Activated naive CD4-positive, alpha-beta T cell treated with anti-CD3 and anti-CD28 coated beads, Interleukin-2, amount 10 ng/mL, durations not matched to agents 7 days and 5 days (primary cell): ENCODE measurements around the gene TIPRL.
"Not testable (repeated sequence)": the region's sequence is repeated elsewhere in the genome, so short reads cannot be mapped to it uniquely, and the experiment has no call there.

ENCODE experiments used
- CTCF ChIA-PET: fragments of 350-600 bp; sonication (Branson Sonifier 250); formaldehyde crosslinking; loops from one replicate; lab custom pipeline; 2021; ENCODE audit warnings: antibody characterized with exemption; lab: Charles Lee
- DNase-seq: peaks from one replicate; pipeline ENCODE4 v3.0.0-alpha.2; 2020
- H3K27ac Mint-ChIP-seq: one replicate; pipeline ENCODE4 v1.8.0; 2021; ENCODE audit warnings: mild to moderate bottlenecking, moderate library complexity, mixed read lengths
- H3K27me3 Mint-ChIP-seq: one replicate; pipeline ENCODE4 v1.8.0; 2021; ENCODE audit warnings: mild to moderate bottlenecking, mixed read lengths
- H3K36me3 Mint-ChIP-seq: one replicate; pipeline ENCODE4 v1.8.0; 2021; ENCODE audit warnings: mixed read lengths
- H3K4me1 Mint-ChIP-seq: one replicate; pipeline ENCODE4 v1.8.0; 2021; ENCODE audit warnings: mixed read lengths
- H3K4me3 Mint-ChIP-seq: one replicate; pipeline ENCODE4 v1.8.0; 2021; ENCODE audit warnings: mild to moderate bottlenecking, moderate library complexity, mixed read lengths
- H3K9me3 Mint-ChIP-seq: one replicate; pipeline ENCODE4 v1.8.0; 2021; ENCODE audit warnings: mixed read lengths

The TIPRL gene

GRCh38 chr1:168146160-168146539, 32.6 kb upstream of the TIPRL start:
- Mint-ChIP-seq H3K4me3 (no peak overlapping the region), H3K27ac (no peak overlapping the region), H3K9me3 (no peaks in the 10 kb centered on the region), H3K36me3 (no peaks in the 10 kb centered on the region), H3K4me1 (peaks cover 13% of the 10 kb centered on the region), H3K27me3 (peaks cover 35% of the 10 kb centered on the region)
- no peak for DNase-seq
- CTCF ChIA-PET: interaction anchor here (0.9 to 1.3 kb wide), 7 partner anchors 14 to 58 kb away, joined by 3 read pairs; no protein-coding TSS in a partner anchor

GRCh38 chr1:168146626-168147025, 32.1 kb upstream of the TIPRL start:
- Mint-ChIP-seq H3K36me3 (no peaks in the 10 kb centered on the region), H3K9me3 (no peaks in the 10 kb centered on the region), H3K27ac (no peak overlapping the region), H3K4me1 (peaks cover 13% of the 10 kb centered on the region), H3K27me3 (peaks cover 33% of the 10 kb centered on the region), H3K4me3 (no peak overlapping the region)
- CTCF ChIA-PET: interaction anchor here (1.3 kb wide), 1 partner anchor 19 kb away, joined by 3 read pairs; no protein-coding TSS in a partner anchor
- DNase-seq: no peak

DNA sequence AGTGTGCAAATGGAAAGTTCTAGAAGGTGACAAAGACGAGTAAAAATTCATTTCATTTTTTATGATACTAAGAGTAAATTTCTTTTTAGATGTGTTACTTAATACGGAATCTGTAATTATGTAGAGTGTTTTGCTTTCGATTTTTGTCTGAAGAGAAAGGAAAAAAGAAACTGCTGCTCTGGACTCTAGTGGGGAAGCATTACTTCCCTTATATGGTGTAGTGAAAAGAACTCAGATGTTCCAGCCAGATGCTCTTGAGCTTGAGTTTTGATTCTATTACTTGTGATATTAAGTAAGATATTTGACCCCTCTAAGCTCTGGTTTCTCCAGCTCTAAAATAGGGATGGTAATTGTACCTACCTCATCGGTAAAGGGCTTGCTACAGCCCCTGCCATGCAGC, 29.8 kb upstream of the TIPRL start:
- Mint-ChIP-seq H3K27ac (no peak overlapping the region), H3K4me3 (no peak overlapping the region), H3K4me1 (peaks cover 13% of the 10 kb centered on the region), H3K36me3 (no peaks in the 10 kb centered on the region), H3K9me3 (no peaks in the 10 kb centered on the region), H3K27me3 (peaks cover 17% of the 10 kb centered on the region)
- no peak for DNase-seq
- CTCF ChIA-PET: no interaction called here

DNA sequence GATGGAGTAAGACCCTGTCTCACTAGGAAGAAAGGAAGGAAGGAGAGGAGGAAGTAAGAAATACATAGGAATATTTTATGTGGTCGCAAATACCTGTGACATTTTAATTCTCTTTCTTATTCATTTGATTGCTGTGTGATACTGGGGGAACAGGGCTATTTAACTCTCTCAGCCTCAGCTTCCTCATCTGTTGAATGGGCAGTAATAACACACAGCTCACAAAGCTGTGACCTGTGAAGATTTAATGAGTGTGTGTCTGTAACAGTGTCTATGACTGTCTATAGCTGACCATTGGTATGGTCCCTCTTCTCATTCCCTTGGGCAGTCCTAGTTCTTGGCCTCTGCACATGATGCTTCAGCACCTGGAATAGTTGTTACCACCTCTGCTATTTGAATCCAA, 28.5 kb upstream of the TIPRL start:
- DNase-seq: no peak
- Mint-ChIP-seq H3K27ac (no peak overlapping the region), H3K4me1 (peaks cover 10% of the 10 kb centered on the region), H3K36me3 (no peaks in the 10 kb centered on the region), H3K27me3 (peaks cover 14% of the 10 kb centered on the region), H3K4me3 (no peak overlapping the region), H3K9me3 (no peaks in the 10 kb centered on the region)
- CTCF ChIA-PET: no interaction called here

GRCh38 chr1:168151935-168152334, 26.8 kb upstream of the TIPRL start:
- peaks cover 8% of the 10 kb centered on the region for H3K27me3 Mint-ChIP-seq
- CTCF ChIA-PET: no interaction called here
- H3K4me1 Mint-ChIP-seq: peaks cover 6% of the 10 kb centered on the region
- no peaks in the 10 kb centered on the region for H3K9me3 Mint-ChIP-seq
- no peaks in the 10 kb centered on the region for H3K36me3 Mint-ChIP-seq
- no peak for DNase-seq
- no peak overlapping the region for H3K27ac Mint-ChIP-seq
- no peak overlapping the region for H3K4me3 Mint-ChIP-seq

GRCh38 chr1:168154707-168155106, 24.1 kb upstream of the TIPRL start:
- H3K36me3 Mint-ChIP-seq, CTCF ChIA-PET, H3K4me1 Mint-ChIP-seq, DNase-seq, H3K4me3 Mint-ChIP-seq, H3K27ac Mint-ChIP-seq: not testable (repeated sequence)
- H3K27me3 Mint-ChIP-seq: peaks cover 15% of the 10 kb centered on the region
- peaks cover 12% of the 10 kb centered on the region for H3K9me3 Mint-ChIP-seq

- H3K4me3 Mint-ChIP-seq: no peak overlapping the region
- H3K4me1 Mint-ChIP-seq: no peaks in the 10 kb centered on the region
- DNase-seq: no peak
- peaks cover 2% of the 10 kb centered on the region for H3K36me3 Mint-ChIP-seq
- peaks cover 19% of the 10 kb centered on the region for H3K9me3 Mint-ChIP-seq
- peaks cover 20% of the 10 kb centered on the region for H3K27me3 Mint-ChIP-seq
- H3K27ac Mint-ChIP-seq: no peak overlapping the region
- CTCF ChIA-PET: no interaction called here
Observed at GRCh38 chr1:168155910-168156309, 22.9 kb upstream of the TIPRL start.

DNA sequence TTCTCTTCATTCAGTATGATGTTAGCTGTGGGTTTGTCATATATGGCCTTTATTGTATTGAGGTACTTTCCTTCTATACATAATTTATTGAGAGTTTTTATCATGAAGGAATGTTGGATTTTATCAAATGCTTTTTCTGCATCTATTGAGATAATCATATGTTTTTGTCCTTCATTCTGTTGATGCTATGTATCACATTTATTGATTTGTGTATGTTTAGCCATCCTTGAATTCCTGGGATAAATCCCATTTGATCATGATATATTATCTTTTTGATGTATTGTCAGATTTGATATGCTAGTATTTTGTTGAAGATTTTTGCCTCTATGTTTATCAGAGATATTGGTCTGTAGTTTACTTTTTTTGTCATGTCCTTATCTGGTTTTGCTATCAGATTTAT, 21.1 kb upstream of the TIPRL start:
- CTCF ChIA-PET: no interaction called here
- Mint-ChIP-seq H3K27me3 (peaks cover 31% of the 10 kb centered on the region), H3K27ac (no peak overlapping the region), H3K4me3 (no peak overlapping the region), H3K9me3 (peaks cover 19% of the 10 kb centered on the region), H3K4me1 (no peaks in the 10 kb centered on the region), H3K36me3 (peaks cover 2% of the 10 kb centered on the region)
- DNase-seq: no peak

GRCh38 chr1:168159251-168159650, 19.5 kb upstream of the TIPRL start:
- Mint-ChIP-seq H3K36me3 (peaks cover 2% of the 10 kb centered on the region), H3K4me1 (no peaks in the 10 kb centered on the region), H3K4me3 (no peak overlapping the region), H3K27ac (no peak overlapping the region), H3K9me3 (peaks cover 19% of the 10 kb centered on the region), H3K27me3 (peaks cover 28% of the 10 kb centered on the region)
- DNase-seq: no peak
- CTCF ChIA-PET: interaction anchor here (1.1 to 1.4 kb wide), 2 partner anchors 9 to 14 kb away, joined by 3 read pairs; no protein-coding TSS in a partner anchor

DNA sequence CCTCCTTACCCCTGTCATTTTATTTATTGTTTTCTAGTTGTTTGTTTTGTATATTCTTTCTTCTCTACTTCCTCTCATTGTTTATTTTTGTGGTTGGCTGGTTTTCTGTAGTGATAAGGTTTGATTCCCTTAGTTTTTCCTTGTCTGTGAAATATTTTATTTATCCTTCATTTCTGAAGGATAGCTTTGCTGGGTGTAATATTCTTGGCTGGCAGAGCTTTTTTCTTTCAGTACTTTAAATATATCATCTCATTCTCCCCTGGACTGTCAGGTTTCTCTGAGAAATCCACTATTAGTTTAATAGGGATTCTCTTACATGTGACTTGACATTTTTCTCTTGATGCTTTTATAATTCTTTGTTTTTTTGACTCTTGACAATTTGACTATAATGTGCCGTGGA, 18.8 kb upstream of the TIPRL start:
- H3K36me3 Mint-ChIP-seq: peaks cover 2% of the 10 kb centered on the region
- H3K4me1 Mint-ChIP-seq: no peaks in the 10 kb centered on the region
- peaks cover 29% of the 10 kb centered on the region for H3K27me3 Mint-ChIP-seq
- no peak overlapping the region for H3K4me3 Mint-ChIP-seq
- no peak overlapping the region for H3K27ac Mint-ChIP-seq
- DNase-seq: no peak
- CTCF ChIA-PET: interaction anchor here (1.1 to 1.4 kb wide), 2 partner anchors 8 to 14 kb away, joined by 3 read pairs; no protein-coding TSS in a partner anchor
- peaks cover 19% of the 10 kb centered on the region for H3K9me3 Mint-ChIP-seq

DNA sequence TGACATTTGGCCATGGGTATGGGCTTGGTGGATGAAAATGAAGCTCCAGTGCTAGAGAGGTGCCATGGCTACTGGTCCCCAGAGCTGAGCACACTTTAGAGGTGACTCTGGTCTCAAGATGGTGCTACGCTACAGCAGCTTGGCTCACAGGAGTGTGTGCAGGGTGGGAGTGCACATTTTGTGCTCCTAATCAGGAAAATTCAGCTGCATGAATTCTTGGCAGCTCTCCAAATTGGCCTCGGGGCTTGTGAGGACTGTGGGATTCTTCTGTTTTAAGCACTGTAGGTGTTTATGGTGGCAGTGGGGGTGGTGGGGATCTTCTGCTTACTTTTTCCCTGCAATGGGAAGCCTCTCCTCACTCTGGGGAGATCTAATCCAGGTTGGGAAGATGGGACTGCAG, 17.3 kb upstream of the TIPRL start:
- no peaks in the 10 kb centered on the region for H3K4me1 Mint-ChIP-seq
- no peak overlapping the region for H3K27ac Mint-ChIP-seq
- peaks cover 19% of the 10 kb centered on the region for H3K9me3 Mint-ChIP-seq
- H3K4me3 Mint-ChIP-seq: no peak overlapping the region
- no peak for DNase-seq
- H3K27me3 Mint-ChIP-seq: peaks cover 29% of the 10 kb centered on the region
- CTCF ChIA-PET: interaction anchor here (0.6 to 1.1 kb wide), 2 partner anchors 78 to 161 kb away, joined by 3 read pairs; no protein-coding TSS in a partner anchor
- peaks cover 2% of the 10 kb centered on the region for H3K36me3 Mint-ChIP-seq

GRCh38 chr1:168163670-168164069, 15.1 kb upstream of the TIPRL start:
- Mint-ChIP-seq H3K27me3 (peaks cover 24% of the 10 kb centered on the region), H3K4me3 (no peak overlapping the region), H3K36me3 (no peaks in the 10 kb centered on the region), H3K9me3 (peaks cover 9% of the 10 kb centered on the region), H3K4me1 (no peaks in the 10 kb centered on the region), H3K27ac (no peak overlapping the region)
- no peak for DNase-seq
- CTCF ChIA-PET: interaction anchor here (0.7 kb wide), 1 partner anchor 19 kb away, joined by 3 read pairs; no protein-coding TSS in a partner anchor

GRCh38 chr1:168164771-168165170, 14.0 kb upstream of the TIPRL start:
- Mint-ChIP-seq H3K27ac (no peak overlapping the region), H3K4me1 (no peaks in the 10 kb centered on the region), H3K9me3 (peaks cover 7% of the 10 kb centered on the region), H3K36me3 (no peaks in the 10 kb centered on the region), H3K27me3 (peaks cover 24% of the 10 kb centered on the region), H3K4me3 (no peak overlapping the region)
- CTCF ChIA-PET: interaction anchor here (1.1 kb wide), 1 partner anchor 82 kb away, joined by 3 read pairs; no protein-coding TSS in a partner anchor
- DNase-seq: no peak

DNA sequence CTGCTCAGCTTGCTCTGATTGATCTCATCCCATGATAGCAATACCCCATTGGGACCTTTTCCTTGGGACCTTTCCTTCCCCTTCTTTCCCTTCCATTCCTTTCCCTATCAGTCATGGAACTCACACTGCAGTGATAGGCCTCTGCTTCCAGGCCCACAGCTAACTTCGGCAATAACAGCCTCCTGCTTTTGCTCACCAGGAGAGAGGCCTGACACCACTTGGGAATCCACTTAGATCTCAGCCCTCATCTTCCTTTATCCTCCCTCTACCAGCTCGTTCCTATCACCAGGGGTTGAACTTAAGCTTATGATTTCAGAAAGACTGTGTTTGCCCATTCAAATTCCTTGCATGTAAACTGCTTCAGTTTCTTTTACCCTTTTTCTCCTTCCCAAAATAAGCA, 11.0 kb upstream of the TIPRL start:
- H3K4me3 Mint-ChIP-seq: no peak overlapping the region
- H3K27me3 Mint-ChIP-seq: peaks cover 14% of the 10 kb centered on the region
- no peak overlapping the region for H3K27ac Mint-ChIP-seq
- H3K36me3 Mint-ChIP-seq: no peaks in the 10 kb centered on the region
- CTCF ChIA-PET: interaction anchor here (0.7 to 2.0 kb wide), 2 partner anchors 8 to 22 kb away, joined by 3 to 5 read pairs; no protein-coding TSS in a partner anchor
- no peaks in the 10 kb centered on the region for H3K9me3 Mint-ChIP-seq
- DNase-seq: no peak
- H3K4me1 Mint-ChIP-seq: no peaks in the 10 kb centered on the region
